ENCODE data around the gene SECISBP2.
A peak's percentile ranks its signal among the peaks of the same experiment; 100 is the strongest.

Gene SECISBP2

DNA sequence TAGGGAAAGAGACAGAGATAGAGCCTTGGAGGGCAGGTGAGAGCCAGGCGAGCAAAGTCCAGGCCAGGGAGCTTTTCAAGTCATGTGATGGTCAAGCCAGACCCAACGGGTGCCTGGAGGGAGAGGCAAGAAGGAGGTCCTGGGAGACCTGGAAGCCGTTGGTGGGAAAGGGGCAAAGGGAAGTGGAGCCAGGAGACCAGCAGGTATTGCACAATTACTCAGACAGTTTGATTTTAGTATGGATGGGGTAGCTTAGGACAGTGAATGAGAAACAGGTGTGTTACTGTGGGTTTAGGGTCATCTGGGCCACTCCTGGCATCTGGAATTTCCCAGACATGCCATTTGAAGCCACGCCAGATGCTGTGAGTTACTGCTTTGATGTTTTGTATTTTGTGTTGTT lies 5.1 kb downstream of the SECISBP2 start:
- Mint-ChIP-seq H3K4me3 (no peak overlapping the region), H3K36me3 (ENCODE audit: low read depth) (peaks cover 53% of the 10 kb centered on the region), H3K4me1 (peaks cover 55% of the 10 kb centered on the region), H3K27me3 (ENCODE audit: low read depth, poor library complexity) (peaks cover 2% of the 10 kb centered on the region), H3K9me3 (no peaks in the 10 kb centered on the region), H3K27ac (peak overlapping the region; percentile 61)
- TF ChIP-seq, protein P1, sequence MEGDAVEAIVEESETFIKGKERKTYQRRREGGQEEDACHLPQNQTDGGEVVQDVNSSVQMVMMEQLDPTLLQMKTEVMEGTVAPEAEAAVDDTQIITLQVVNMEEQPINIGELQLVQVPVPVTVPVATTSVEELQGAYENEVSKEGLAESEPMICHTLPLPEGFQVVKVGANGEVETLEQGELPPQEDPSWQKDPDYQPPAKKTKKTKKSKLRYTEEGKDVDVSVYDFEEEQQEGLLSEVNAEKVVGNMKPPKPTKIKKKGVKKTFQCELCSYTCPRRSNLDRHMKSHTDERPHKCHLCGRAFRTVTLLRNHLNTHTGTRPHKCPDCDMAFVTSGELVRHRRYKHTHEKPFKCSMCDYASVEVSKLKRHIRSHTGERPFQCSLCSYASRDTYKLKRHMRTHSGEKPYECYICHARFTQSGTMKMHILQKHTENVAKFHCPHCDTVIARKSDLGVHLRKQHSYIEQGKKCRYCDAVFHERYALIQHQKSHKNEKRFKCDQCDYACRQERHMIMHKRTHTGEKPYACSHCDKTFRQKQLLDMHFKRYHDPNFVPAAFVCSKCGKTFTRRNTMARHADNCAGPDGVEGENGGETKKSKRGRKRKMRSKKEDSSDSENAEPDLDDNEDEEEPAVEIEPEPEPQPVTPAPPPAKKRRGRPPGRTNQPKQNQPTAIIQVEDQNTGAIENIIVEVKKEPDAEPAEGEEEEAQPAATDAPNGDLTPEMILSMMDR (IDR thresholded peaks at IDR 0.05) = no peak
- no peak for DNase-seq

DNA sequence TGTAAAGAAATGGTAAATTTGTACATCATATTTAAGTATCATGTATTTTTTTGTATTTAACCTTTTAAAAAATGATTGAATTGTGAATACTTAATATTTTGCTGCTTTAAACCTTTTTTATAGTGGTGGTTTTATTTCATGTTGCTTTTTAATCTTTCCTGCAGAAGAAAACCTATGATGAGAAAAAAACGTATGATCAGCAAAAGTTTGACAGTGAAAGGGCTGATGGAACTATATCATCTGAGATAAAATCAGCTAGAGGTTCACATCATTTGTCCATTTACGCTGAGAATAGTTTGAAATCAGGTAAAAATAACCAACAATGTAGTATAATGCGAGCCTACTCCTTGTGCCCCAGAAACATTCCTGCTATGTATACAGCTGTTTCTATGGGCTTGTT lies 7.4 kb downstream of the SECISBP2 start:
- peaks cover 63% of the 10 kb centered on the region for H3K36me3 Mint-ChIP-seq (ENCODE audit: low read depth)
- no peaks in the 10 kb centered on the region for H3K9me3 Mint-ChIP-seq
- peaks cover 36% of the 10 kb centered on the region for H3K4me1 Mint-ChIP-seq
- TF ChIP-seq, protein P1 (IDR thresholded peaks at IDR 0.05) = no peak
- peaks cover 2% of the 10 kb centered on the region for H3K27me3 Mint-ChIP-seq (ENCODE audit: low read depth, poor library complexity)
- no peak overlapping the region for H3K4me3 Mint-ChIP-seq
- no peak overlapping the region for H3K27ac Mint-ChIP-seq
- DNase-seq = no peak

DNA sequence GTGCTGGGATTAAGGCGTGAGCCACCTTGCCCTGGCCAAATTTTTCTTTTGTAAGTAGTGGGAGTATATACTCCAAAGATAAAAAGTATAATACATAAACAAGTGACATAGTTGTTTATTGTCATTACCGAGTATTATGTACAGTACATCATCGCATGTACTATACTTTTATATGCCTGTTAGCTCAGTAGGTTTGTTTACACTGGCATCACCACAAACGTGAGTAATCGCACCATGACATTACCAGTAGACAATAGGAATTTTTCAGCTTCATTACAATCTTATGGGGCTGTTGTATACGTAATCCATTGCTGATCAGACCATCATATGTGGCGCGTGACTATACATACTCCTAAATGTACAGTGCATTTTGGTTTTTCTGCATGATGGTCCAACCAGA lies 9.8 kb downstream of the SECISBP2 start:
- TF ChIP-seq, protein P1 (IDR thresholded peaks at IDR 0.05) = no peak
- Mint-ChIP-seq H3K36me3 (ENCODE audit: low read depth) (peaks cover 58% of the 10 kb centered on the region), H3K27me3 (ENCODE audit: low read depth, poor library complexity) (peaks cover 2% of the 10 kb centered on the region), H3K4me1 (peaks cover 14% of the 10 kb centered on the region), H3K4me3 (no peak overlapping the region), H3K9me3 (no peaks in the 10 kb centered on the region), H3K27ac (no peak overlapping the region)
- no peak for DNase-seq

DNA sequence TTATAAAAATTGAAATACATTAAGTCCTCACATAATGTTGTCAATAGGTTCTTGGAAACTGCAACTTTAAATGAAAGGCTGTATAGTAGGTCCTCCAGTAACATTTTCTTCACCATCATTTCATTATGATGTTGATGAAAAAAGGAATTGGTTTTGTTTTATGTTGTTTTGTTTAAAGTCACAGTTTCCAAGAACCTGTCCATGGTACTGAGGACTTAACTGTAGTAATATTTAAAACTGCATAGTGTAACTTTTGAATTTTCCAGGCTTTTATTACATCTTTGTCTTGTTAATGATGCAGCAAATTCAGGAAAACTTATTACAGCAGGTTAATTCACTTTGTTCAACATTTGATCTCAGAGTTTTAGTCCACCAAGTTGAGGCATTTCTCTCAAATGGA lies 11.6 kb downstream of the SECISBP2 start:
- H3K4me3 Mint-ChIP-seq = no peak overlapping the region
- no peak overlapping the region for H3K27ac Mint-ChIP-seq
- DNase-seq = no peak
- peaks cover 76% of the 10 kb centered on the region for H3K36me3 Mint-ChIP-seq (ENCODE audit: low read depth)
- no peaks in the 10 kb centered on the region for H3K4me1 Mint-ChIP-seq
- TF ChIP-seq, protein P1 (IDR thresholded peaks at IDR 0.05) = no peak
- H3K9me3 Mint-ChIP-seq = no peaks in the 10 kb centered on the region
- no peaks in the 10 kb centered on the region for H3K27me3 Mint-ChIP-seq (ENCODE audit: low read depth, poor library complexity)

DNA sequence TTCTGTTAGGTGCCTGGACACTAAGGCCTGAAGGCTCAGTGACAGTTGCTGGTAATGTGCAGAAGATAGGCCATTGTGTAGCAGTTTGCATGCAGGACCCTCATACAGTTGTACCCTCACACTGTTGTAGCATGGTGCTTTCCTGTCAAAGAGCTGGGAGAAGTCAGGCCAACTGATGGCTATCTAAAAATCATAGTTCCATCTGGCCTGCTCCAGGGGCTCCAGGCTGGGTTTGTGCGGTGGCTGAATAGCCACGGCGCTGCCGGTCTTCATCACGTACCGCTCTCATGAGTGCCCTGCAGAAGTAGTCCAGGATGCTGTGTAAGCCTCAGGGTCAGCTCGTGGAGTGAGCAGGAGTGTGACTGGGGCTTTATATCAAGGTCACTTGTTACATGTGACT lies 12.2 kb downstream of the SECISBP2 start:
- Mint-ChIP-seq H3K9me3 (no peaks in the 10 kb centered on the region), H3K36me3 (ENCODE audit: low read depth) (peaks cover 79% of the 10 kb centered on the region), H3K27me3 (ENCODE audit: low read depth, poor library complexity) (no peaks in the 10 kb centered on the region), H3K27ac (no peak overlapping the region), H3K4me3 (no peak overlapping the region), H3K4me1 (no peaks in the 10 kb centered on the region)
- TF ChIP-seq, protein P1 (IDR thresholded peaks at IDR 0.05) = no peak
- no peak for DNase-seq

DNA sequence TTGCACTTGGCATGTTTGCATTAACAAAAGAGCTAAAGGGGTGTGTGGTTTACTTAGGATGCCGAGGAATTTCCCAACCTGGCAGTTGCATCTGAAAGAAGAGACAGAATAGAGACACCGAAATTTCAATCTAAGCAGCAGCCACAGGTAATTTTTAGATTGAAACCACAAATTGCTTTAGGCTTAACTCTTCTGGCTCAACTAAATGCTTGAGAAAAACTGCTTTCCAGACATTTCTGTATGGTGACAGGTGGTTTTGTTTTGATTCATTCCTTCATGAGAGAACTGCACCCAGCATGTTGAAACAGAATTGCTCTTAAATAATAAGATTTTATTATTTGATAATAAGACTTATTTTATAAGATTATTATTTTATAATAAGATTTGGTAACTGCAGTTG lies 21.5 kb downstream of the SECISBP2 start:
- Mint-ChIP-seq H3K36me3 (ENCODE audit: low read depth) (peaks cover 89% of the 10 kb centered on the region), H3K4me3 (no peak overlapping the region)
- TF ChIP-seq, protein P1 (IDR thresholded peaks at IDR 0.05) = no peak

More for the DNA sequence above, 21.5 kb downstream of the SECISBP2 start:
- H3K4me1 Mint-ChIP-seq = no peaks in the 10 kb centered on the region
- DNase-seq = no peak
- H3K27ac Mint-ChIP-seq = no peak overlapping the region
- no peaks in the 10 kb centered on the region for H3K27me3 Mint-ChIP-seq (ENCODE audit: low read depth, poor library complexity)
- H3K9me3 Mint-ChIP-seq = peaks cover 5% of the 10 kb centered on the region

Data from nephron progenitor cell (in vitro differentiated cells).